ENCODE results near the gene KLF3. TPM values are rescaled to one million over a fixed set of nuclear protein-coding genes. Genes with fewer than 3 reads are reported as not detected.
A peak's percentile ranks its signal among the peaks of the same experiment; 100 is the strongest.

Gene KLF3
- total RNA-seq, result 16.5 TPM
- long read RNA-seq, full-length matches to known transcripts, result 14 of 22 reads
- long read RNA-seq, partial matches to known transcripts, result 5 of 22 reads
- long read RNA-seq, other reads (novel, unspliced or antisense), result 3 of 22 reads

DNA sequence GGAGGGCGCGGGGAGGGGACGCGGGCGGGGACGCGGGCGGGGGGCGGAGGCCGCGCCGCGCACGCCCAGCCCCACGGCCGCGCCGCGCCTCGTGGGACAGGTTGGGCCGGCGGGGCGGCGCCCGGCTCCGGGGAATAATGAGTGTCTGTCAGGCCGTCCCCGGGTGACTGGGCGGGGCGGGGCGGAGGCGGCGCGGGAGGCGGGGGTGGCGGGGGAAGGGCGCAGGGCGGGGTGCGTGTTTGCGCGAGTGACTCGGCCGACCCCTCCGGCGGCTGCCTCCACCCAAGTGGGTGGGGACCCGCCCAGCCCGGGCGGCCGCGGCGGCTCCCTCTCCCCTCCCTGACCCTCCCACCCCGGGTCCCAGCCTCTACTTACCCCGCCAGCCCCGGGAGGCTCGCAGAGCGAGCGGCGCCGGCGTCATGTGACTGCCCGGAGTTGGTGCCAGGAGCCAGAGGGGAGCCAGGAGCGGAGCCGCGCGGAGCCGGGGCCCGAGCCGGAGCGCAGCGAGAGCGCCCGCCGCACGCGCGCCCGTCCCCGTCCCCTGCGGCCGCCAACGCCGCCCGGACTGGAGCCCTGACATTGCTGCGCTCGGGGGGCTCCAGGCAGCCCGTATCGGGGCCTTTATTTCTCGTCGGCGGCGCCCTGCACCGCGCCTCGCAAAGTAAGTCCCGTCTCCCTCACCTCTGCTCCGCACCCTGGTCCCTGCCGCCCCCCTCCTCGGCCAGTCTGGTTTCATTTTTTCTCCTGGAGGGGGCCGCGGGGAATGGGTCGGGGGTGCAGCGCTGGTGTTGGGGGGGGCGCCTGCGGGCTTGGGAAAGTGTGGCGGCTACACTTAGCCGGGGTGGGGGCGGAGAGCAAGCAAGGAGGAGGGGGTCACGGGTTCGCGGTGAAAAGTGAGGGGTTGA is at the start of gene KLF3:
Gene KLF3 (plus strand): TSS at position 399 of the 905 bp plus-strand sequence. CDS start 16,427 bp downstream, outside the sequence.
- H3K36me3 ChIP-seq, result no peaks in the 10 kb centered on the region
- TF ChIP-seq CTCF (IDR thresholded peaks at IDR 0.05; ENCODE audit: borderline replicate concordance), result no peak
- H3K4me3 ChIP-seq, result peak within 1 kb of the TSS; percentile 74
- no peaks in the 10 kb centered on the region for H3K9me3 ChIP-seq (replicated peaks)
- peaks cover 57% of the 10 kb centered on the region for H3K4me1 ChIP-seq
- DNase-seq, result peak; percentile 97
- peak within 1 kb of the TSS; percentile 100 for H3K27ac ChIP-seq (replicated peaks)
- H3K27me3 ChIP-seq (ENCODE audit: low read depth), result no peaks in the 10 kb centered on the region
- intact Hi-C loops (cut with micrococcal nuclease), result no loop called here

- intact Hi-C loops (cut with micrococcal nuclease), result no loop called here
- H3K4me3 ChIP-seq, result no peak overlapping the region
- H3K4me1 ChIP-seq, result peaks cover 8% of the 10 kb centered on the region
- no peak for TF ChIP-seq CTCF (IDR thresholded peaks at IDR 0.05; ENCODE audit: borderline replicate concordance)
- no peaks in the 10 kb centered on the region for H3K36me3 ChIP-seq
- no peak overlapping the region for H3K27ac ChIP-seq (replicated peaks)
- H3K27me3 ChIP-seq (ENCODE audit: low read depth), result no peaks in the 10 kb centered on the region
- DNase-seq, result no peak
- H3K9me3 ChIP-seq (replicated peaks), result no peaks in the 10 kb centered on the region
These were observed 49.8 kb upstream of the KLF3 start for GRCh38 chr4:38614231-38614630.

GRCh38 chr4:38615847-38616246 is 48.2 kb upstream of the KLF3 start:
- peaks cover 13% of the 10 kb centered on the region for H3K4me1 ChIP-seq
- TF ChIP-seq CTCF (IDR thresholded peaks at IDR 0.05; ENCODE audit: borderline replicate concordance), result no peak
- DNase-seq, result no peak
- intact Hi-C loops (cut with micrococcal nuclease), result no loop called here
- no peak overlapping the region for H3K4me3 ChIP-seq
- H3K36me3 ChIP-seq, result no peaks in the 10 kb centered on the region
- no peaks in the 10 kb centered on the region for H3K27me3 ChIP-seq (ENCODE audit: low read depth)
- no peak overlapping the region for H3K27ac ChIP-seq (replicated peaks)
- no peaks in the 10 kb centered on the region for H3K9me3 ChIP-seq (replicated peaks)

DNA sequence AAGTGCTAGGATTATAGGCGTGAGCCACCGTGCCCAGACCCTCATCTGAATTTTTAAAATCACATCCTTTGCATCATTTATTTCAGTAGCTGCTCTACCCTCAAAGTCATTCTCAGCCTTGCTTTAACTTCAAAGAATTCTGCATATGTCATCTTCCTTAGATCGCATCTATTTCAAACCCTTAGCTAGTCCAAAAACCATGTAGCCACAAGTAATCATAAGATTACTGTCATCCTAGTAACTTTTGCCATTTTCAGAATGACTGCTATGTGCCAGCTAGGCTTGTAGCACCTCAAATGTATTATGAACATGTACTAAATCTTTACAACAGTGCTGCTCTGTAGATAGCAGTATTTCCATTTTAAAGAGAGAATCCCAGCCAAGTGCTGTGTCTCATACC is 45.5 kb upstream of the KLF3 start:
- no peak for TF ChIP-seq CTCF (IDR thresholded peaks at IDR 0.05; ENCODE audit: borderline replicate concordance)
- Histone ChIP-seq H3K27me3 (ENCODE audit: low read depth) (no peaks in the 10 kb centered on the region), H3K27ac (replicated peaks) (no peak overlapping the region), H3K4me1 (peaks cover 15% of the 10 kb centered on the region), H3K9me3 (replicated peaks) (no peaks in the 10 kb centered on the region), H3K36me3 (no peaks in the 10 kb centered on the region), H3K4me3 (no peak overlapping the region)
- intact Hi-C loops (cut with micrococcal nuclease), result no loop called here
- no peak for DNase-seq

- Histone ChIP-seq H3K27ac (replicated peaks) (no peak overlapping the region), H3K27me3 (ENCODE audit: low read depth) (no peaks in the 10 kb centered on the region), H3K9me3 (replicated peaks) (no peaks in the 10 kb centered on the region), H3K4me1 (peaks cover 8% of the 10 kb centered on the region), H3K4me3 (no peak overlapping the region), H3K36me3 (no peaks in the 10 kb centered on the region)
- no peak for DNase-seq
- no peak for TF ChIP-seq CTCF (IDR thresholded peaks at IDR 0.05; ENCODE audit: borderline replicate concordance)
- intact Hi-C loops (cut with micrococcal nuclease), result no loop called here
These were observed 44.7 kb upstream of the KLF3 start for GRCh38 chr4:38619316-38619715.

Measured in left ventricle myocardium inferior (tissue), 1 donor.